ENCODE measurements around the gene EEF2.
"Not testable (repeated sequence)": the region's sequence is repeated elsewhere in the genome, so short reads cannot be mapped to it uniquely, and the experiment has no call there.

EEF2 gene

DNA sequence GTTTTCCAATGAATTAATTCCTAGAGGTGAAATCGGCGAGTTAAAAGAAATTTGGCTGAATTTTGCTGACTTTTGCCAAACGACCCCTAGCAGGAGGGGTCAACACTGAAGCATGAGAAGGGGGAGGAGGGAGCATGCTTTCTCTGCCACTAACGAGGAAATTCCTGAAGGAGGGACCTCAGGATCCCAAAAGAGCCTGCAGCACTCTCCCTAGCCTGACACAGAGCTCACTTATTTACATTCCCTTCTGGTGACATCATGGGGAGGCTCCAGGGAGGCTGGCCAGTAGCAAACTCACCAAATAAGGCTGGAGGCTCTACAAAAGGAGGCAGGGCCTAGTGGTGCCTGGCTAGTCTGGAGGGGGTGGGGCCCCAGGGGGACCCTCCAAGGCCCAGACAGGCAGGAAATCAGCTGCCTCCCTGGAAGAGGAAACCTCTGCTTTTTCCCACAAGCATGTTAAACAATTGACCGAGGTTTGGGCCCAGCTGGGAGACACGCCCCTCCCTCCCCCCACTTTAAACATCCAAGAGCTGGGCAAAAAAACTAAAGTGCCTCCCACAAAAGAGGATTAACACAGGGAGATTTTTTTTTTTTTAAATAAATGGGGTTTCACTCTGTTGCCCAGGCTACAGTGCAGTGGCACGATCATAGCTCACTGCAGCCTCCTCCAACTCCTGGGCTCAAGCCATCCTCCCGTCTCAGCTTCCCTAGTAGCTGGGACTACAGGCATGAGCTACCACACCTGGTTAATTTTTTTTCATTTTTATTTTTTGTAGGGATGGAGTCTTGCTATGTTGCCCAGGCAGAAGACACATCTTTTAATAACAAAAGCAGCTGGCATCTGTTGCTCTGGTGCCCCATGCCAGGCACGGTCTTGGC is 16.5 kb downstream of the EEF2 start:
- DNase-seq (ENCODE audit: low spot score): peak; percentile 45

GRCh38 chr19:3967983-3968382 is 17.3 kb downstream of the EEF2 start:
- DNase-seq (ENCODE audit: low spot score): not testable (repeated sequence)

GRCh38 chr19:3966051-3967017 is 18.9 kb downstream of the EEF2 start:
- no peak for DNase-seq (ENCODE audit: low spot score)

GRCh38 chr19:3964256-3965194 is 20.7 kb downstream of the EEF2 start:
- no peak for DNase-seq (ENCODE audit: low spot score)

GRCh38 chr19:3963458-3964255 is 21.6 kb downstream of the EEF2 start:
- DNase-seq (ENCODE audit: low spot score): no peak

- no peak for DNase-seq (ENCODE audit: low spot score)
These were observed 24.3 kb downstream of the EEF2 start for GRCh38 chr19:3961007-3961406.

DNA sequence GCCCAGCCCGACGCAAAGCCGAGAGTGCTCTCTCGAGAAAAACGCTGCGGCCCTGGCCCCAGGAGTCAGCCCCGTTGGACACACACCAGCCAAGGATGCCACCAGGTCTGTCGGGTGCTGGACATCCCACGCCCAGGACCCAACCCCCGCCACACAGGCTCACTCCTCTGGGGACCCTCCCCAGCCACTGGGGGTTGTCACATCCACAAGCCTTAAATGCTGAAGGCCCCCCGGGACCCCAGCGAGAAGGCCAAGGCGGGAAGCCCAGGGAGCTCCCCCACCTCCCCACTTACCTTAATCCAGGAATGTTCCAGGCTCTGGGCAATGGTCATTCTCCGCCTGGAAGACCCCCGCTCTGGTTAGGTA is 25.5 kb downstream of the EEF2 start:
- no peak for DNase-seq (ENCODE audit: low spot score)

DNA sequence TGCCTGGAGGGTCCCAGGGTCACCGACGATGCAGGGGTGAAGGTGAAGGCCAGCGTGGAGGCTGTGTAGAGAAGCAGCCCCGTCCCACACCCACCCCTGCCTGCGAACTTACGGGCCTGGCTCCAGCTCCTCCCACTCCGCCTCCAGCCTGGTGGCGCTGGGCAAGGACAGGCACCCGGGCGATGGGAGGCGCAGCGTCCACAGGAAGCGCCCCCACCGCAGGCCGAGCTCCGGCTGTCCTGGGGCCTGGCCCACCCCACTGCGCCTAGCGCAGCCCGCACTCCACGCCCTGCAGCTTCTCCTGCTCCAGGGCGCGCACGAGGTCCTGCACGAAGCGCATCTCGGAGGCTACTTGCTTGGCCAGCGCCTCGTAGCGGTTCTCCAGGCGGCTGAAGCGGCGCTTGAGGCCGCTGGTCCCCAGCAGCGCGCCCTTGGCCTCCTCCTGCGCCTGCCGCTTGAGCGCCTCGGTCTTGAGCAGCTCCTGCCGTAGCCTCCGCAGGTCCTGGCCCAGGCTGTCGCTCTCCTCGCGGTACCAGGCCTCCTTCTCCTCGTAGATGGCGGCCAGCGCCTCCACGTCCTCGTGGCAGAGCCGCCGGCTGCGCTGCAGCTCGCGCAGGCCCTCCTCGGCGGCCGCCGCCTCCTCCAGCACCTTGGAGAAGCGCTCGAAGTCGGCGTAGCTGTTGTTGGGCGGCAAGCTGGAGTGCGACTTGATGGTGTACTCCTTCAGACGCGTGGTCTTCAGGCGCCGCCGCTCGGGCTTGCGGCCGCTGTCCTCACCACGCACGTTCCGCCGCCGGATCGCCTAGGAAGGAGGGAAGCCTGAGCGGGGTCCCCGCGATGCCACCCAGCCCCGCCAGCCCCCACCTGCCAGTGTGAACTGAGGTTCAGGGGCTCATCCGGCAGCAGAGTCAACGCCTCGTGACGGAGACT is 26.2 kb downstream of the EEF2 start:
- DNase-seq (ENCODE audit: low spot score): no peak

- no peak for DNase-seq (ENCODE audit: low spot score)
These were observed 29.6 kb downstream of the EEF2 start for GRCh38 chr19:3955688-3956087.

DNA sequence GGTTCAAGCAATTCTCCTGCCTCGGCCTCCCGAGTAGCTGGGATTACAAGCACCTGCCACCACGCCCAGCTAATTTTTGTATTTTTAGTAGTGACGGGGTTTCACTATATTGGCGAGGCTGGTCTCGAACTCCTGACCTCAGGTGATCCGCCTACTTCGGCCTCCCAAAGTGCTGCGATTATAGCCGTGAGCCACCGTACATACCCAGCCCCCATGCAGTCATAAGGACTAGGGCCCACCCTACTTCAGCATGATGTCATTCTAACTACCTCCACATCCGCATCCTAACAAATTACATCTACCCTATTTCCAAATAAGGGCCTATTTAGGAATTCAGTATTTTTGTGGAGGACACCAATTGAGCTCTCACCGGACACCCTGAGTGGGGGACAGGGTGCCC is 30.0 kb downstream of the EEF2 start:
- not testable (repeated sequence) for DNase-seq (ENCODE audit: low spot score)

GRCh38 chr19:3954107-3954506 is 31.2 kb downstream of the EEF2 start:
- no peak for DNase-seq (ENCODE audit: low spot score)

DNA sequence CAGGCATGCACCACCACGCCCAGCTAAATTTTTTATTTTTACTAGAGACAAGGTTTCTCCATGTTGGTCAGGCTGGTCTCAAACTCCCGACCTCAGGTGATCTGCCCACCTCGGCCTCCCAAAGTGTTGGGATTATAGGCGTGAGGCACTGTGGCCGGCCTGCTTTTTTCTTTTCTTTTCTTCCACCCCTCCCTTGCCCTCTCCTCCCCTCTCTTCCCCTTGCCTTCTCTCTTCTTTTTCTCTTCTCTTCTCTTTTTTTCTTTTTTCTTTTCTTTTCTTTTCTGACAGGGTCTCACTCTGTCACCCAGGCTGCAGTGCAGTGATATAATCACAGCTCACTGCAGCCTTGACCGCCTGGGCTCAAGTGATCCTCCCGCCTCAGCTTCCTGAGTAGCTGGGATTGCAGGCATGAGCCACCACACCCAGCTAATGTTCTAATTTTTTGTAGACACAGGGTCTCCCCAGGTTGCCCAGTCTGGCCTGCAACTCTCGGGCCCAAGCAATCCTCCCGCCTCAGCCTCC is 32.4 kb downstream of the EEF2 start:
- not testable (repeated sequence) for DNase-seq (ENCODE audit: low spot score)

DNA sequence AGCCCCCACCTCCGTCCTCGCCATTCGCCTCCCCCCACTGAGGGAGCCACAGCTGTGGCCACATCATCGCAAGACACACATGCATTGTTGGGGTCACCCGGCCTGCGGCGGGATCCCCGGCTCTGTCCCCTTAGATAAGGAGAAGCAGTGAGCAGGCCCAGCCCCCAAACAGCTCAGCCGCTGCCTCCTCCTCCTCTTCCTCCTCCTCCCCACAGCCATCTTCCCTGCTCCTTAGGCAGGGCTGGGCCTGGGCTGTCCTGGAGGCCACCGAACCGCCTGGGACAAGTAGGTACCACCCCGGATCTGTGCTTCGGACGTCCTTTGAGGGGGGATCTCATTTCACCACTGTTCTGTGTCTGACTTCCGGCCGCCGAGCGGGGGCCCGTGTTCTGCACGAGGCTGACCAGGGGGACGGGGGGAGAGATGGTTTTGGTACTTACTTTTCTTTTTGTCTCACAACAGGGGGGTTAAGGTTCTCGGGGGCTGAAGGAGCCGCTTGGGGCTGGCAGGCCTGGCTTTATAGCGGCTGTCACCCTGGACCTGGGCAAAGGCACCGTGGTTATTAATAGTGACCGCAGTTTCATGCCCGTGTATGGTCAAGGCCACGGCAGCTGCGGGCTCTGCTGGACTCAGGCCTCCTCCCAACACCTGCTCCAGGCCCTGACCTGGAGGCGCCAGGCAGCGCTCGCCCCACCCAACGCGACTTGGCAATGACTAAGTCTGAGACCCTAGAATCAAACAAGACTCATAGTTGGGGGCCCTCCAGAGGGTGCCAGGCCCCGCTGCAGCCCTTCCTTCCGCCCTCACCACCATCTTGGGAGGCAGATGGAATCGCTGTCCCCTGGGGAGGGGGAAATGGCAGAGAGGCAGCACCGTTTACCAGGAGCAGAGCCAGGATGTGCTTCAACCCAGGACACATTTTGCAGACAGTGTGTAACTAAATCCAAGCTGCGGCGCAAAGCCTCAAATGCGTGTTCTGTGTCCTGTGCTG is 34.1 kb downstream of the EEF2 start:
- no peak for DNase-seq (ENCODE audit: low spot score)

DNA sequence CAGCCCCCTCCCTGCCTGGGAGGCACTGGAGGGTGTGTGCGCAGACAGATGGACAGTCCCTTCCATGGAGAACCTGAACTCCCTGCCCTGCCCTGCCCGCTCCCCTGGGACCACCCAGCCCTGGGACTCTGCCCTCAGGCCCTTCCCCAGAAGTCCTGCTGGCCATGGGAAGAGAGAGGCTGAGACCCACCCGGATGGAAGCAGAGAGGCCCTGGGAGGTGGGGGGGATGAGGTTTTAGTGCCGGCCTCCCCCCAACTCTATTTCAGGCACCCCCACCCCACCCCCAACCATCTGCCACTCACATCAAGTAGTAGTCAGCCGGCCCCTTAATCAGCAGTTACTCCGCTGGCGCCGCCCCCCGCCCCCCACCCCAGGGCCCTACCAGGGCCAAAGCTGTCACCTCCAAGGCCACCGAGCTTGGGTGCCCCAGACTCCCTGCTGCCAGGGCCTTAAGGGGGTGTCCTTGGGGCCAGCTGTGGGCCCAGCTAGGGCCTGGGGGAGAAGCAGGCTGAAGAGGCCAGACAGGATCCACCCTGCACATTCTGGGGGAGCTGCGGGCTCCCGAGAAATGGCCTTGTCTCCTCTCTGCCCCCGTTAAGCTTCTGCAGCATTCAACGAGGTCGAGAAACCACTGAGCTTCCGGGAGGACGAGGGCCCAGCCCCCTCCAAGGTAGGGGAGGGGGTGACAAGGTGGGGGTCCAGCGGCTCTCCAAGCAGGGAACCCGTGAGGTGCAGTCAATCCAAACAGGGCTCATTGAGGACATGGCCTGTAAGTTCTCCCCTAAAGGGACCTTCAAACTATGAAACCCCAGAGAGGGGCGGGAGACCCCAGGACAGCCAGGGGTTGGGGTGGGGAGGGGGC is 35.0 kb downstream of the EEF2 start:
- DNase-seq (ENCODE audit: low spot score): no peak

- no peak for DNase-seq (ENCODE audit: low spot score)
These were observed 36.0 kb downstream of the EEF2 start for GRCh38 chr19:3949294-3949693.

- DNase-seq (ENCODE audit: low spot score): not testable (repeated sequence)
These were observed 37.8 kb downstream of the EEF2 start for GRCh38 chr19:3947316-3947933.

- DNase-seq (ENCODE audit: low spot score): no peak
These were observed 39.4 kb downstream of the EEF2 start for GRCh38 chr19:3945838-3946237.

Measured in pons (tissue), 1 donor.